ENCODE data around the gene PCDHGB5. TPM values are rescaled to one million over a fixed set of nuclear protein-coding genes. Genes with fewer than 3 reads are reported as not detected.

The PCDHGB5 gene
- polyA plus RNA-seq, 1 of the 3 experiments (the other 2 are of a cell fraction), result 0.15 TPM

DNA sequence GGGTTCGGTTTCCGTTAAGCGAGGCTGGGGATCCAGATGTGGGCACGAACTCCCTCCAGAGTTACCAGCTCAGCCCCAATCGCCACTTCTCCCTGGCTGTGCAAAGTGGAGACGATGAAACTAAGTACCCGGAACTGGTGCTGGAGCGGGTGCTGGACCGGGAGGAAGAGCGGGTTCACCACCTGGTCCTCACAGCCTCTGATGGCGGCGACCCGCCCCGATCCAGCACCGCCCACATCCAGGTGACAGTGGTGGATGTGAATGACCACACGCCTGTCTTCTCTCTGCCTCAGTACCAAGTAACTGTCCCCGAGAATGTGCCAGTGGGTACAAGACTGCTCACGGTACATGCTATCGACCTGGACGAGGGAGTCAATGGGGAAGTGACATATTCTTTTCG lies 14.4 kb upstream of the PCDHGB5 start:
- Histone ChIP-seq H2AFZ (ENCODE audit: low read depth) (peak overlapping the region; percentile 76; the same call in 1 of the 2 replicates), H3K4me2 (peak overlapping the region; percentile 58; the same call in 1 of the 2 replicates), H3K4me3 (ENCODE audit: low read depth in 2 of 2, low read length in 1 of 2) (peak overlapping the region; percentile 53 to 62), H3F3A (replicated peaks; ENCODE audit: insufficient read depth) (no peaks in the 10 kb centered on the region), H3K4me1 (ENCODE audit: control insufficient read depth in 1 of 2, insufficient read depth in 2 of 2, low read depth in 1 of 2, low read length in 1 of 2) (no peaks in the 10 kb centered on the region; a peak in 1 of 4 replicates), H3K9me3 (0 out of 2 replicates have a peak, but pooled peaks cover under 1% of the 10 kb centered on the region), H3K9me2 (no peaks in the 10 kb centered on the region), H3K79me2 (ENCODE audit: insufficient read depth) (0 out of 2 replicates have a peak, but pooled peaks cover 5% of the 10 kb centered on the region), H3K27ac (ENCODE audit: low read depth in 2 of 2, low read length in 1 of 2) (no peak overlapping the region; a peak in 1 of 4 replicates), H3K9ac (no peak overlapping the region), H4K20me1 (ENCODE audit: insufficient read depth) (no peaks in the 10 kb centered on the region), H3K36me3 (replicated peaks in 1 of 2; ENCODE audit: control insufficient read depth in 1 of 2, insufficient read depth in 2 of 2, low read length in 1 of 2) (peaks cover 0 to 4% of the 10 kb centered on the region in 2 experiments), H3K27me3 (ENCODE audit: insufficient read depth) (no peaks in the 10 kb centered on the region)
- ChIA-PET POLR2A (interaction anchor here (1.2 to 1.5 kb wide), 2 partner anchors 174 to 177 kb away, joined by 4 to 6 read pairs; no protein-coding TSS in a partner anchor), CTCF (interaction anchor here (1.0 to 2.2 kb wide), 11 partner anchors 12 to 261 kb away, joined by 3 to 16 read pairs (median 5); partner anchors contain the start of genes PCDHB14 and PCDHB4)
- WGBS (ENCODE audit: low lambda C conversion rate), result 64% methylated on average over 21 of the region's 21 CpGs
- DNase-seq, result no peak
- TF ChIP-seq SMC3 (IDR thresholded peaks at IDR 0.05; ENCODE audit: low read depth, low read length), result no peak

DNA sequence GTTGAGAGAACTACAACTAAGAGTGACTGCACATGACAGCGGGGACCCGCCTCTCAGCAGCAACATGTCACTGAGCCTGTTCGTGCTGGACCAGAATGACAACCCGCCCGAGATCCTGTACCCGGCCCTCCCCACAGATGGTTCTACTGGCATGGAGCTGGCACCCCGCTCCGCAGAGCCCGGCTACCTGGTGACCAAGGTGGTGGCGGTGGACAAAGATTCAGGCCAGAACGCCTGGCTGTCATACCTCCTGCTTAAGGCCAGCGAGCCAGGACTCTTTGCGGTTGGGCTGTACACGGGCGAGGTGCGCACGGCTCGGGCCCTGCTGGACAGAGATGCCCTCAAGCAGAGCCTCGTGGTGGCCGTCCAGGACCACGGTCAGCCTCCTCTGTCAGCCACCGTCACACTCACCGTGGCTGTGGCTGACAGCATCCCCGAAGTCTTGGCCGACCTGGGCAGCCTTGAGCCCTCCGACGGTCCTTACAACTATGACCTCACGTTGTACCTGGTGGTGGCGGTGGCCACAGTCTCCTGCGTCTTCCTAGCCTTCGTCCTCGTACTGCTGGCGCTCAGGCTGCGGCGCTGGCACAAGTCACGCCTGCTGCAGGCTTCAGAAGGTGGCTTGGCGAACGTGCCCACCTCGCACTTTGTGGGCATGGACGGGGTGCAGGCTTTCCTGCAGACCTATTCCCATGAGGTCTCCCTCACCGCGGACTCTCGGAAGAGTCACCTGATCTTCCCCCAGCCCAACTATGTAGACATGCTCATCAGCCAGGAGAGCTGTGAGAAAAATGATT lies 13.1 kb upstream of the PCDHGB5 start:
- Histone ChIP-seq H2AFZ (ENCODE audit: low read depth) (no peak overlapping the region), H3K27ac (ENCODE audit: low read depth in 2 of 2, low read length in 1 of 2) (no peak overlapping the region), H3K4me2 (no peak overlapping the region), H3K4me1 (ENCODE audit: control insufficient read depth in 1 of 2, insufficient read depth in 2 of 2, low read depth in 1 of 2, low read length in 1 of 2) (no peaks in the 10 kb centered on the region; a peak in 1 of 4 replicates), H3K36me3 (replicated peaks in 1 of 2; ENCODE audit: control insufficient read depth in 1 of 2, insufficient read depth in 2 of 2, low read length in 1 of 2) (peaks cover 0 to 4% of the 10 kb centered on the region in 2 experiments), H3K79me2 (ENCODE audit: insufficient read depth) (0 out of 2 replicates have a peak, but pooled peaks cover 5% of the 10 kb centered on the region), H3F3A (replicated peaks; ENCODE audit: insufficient read depth) (no peaks in the 10 kb centered on the region), H3K9ac (no peak overlapping the region), H3K9me3 (0 out of 2 replicates have a peak, but pooled peaks cover 3% of the 10 kb centered on the region), H3K27me3 (ENCODE audit: insufficient read depth) (no peaks in the 10 kb centered on the region), H3K4me3 (ENCODE audit: low read depth in 2 of 2, low read length in 1 of 2) (peak overlapping the region in 1 of 2 experiments; percentile 3; a peak in 1 of 4 replicates), H3K9me2 (no peaks in the 10 kb centered on the region), H4K20me1 (ENCODE audit: insufficient read depth) (no peaks in the 10 kb centered on the region)
- DNase-seq, result no peak
- ChIA-PET POLR2A (no interaction called here), CTCF (interaction anchor here (1.6 to 1.7 kb wide), 2 partner anchors 65 to 140 kb away, joined by 3 read pairs; partner anchors contain the start of gene TAF7)
- 76% methylated on average over 34 of the region's 43 CpGs for WGBS (ENCODE audit: low lambda C conversion rate)
- TF ChIP-seq MEF2A (IDR thresholded peaks at IDR 0.05; ENCODE audit: borderline replicate concordance, low read depth), result no peak
- TF ChIP-seq, protein P1, sequence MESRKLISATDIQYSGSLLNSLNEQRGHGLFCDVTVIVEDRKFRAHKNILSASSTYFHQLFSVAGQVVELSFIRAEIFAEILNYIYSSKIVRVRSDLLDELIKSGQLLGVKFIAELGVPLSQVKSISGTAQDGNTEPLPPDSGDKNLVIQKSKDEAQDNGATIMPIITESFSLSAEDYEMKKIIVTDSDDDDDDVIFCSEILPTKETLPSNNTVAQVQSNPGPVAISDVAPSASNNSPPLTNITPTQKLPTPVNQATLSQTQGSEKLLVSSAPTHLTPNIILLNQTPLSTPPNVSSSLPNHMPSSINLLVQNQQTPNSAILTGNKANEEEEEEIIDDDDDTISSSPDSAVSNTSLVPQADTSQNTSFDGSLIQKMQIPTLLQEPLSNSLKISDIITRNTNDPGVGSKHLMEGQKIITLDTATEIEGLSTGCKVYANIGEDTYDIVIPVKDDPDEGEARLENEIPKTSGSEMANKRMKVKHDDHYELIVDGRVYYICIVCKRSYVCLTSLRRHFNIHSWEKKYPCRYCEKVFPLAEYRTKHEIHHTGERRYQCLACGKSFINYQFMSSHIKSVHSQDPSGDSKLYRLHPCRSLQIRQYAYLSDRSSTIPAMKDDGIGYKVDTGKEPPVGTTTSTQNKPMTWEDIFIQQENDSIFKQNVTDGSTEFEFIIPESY (IDR thresholded peaks at IDR 0.05; ENCODE audit: borderline replicate concordance, low read depth), result no peak
- TF ChIP-seq GATA2 (CRISPR knock-in tag; IDR thresholded peaks at IDR 0.05), result no peak
- TF ChIP-seq, protein P2, sequence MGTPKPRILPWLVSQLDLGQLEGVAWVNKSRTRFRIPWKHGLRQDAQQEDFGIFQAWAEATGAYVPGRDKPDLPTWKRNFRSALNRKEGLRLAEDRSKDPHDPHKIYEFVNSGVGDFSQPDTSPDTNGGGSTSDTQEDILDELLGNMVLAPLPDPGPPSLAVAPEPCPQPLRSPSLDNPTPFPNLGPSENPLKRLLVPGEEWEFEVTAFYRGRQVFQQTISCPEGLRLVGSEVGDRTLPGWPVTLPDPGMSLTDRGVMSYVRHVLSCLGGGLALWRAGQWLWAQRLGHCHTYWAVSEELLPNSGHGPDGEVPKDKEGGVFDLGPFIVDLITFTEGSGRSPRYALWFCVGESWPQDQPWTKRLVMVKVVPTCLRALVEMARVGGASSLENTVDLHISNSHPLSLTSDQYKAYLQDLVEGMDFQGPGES (IDR thresholded peaks at IDR 0.05; ENCODE audit: low read depth, low read length), result no peak
- TF ChIP-seq MXI1 (IDR thresholded peaks at IDR 0.05; ENCODE audit: low read depth, low read length), result no peak
- TF ChIP-seq FOXM1 (IDR thresholded peaks at IDR 0.05; ENCODE audit: low read depth), result no peak

All from SK-N-SH (cell line).